Measurements from ENCODE around the gene TMEM117. TPM values are rescaled to one million over a fixed set of nuclear protein-coding genes. Genes with fewer than 3 reads are reported as not detected.
A peak's percentile ranks its signal among the peaks of the same experiment; 100 is the strongest.
"Not testable (repeated sequence)": the region's sequence is repeated elsewhere in the genome, so short reads cannot be mapped to it uniquely, and the experiment has no call there.

TMEM117 gene
- total RNA-seq, 2 experiments from 2014 or later, result 1.4 TPM

- ATAC-seq (no peak), DNase-seq (no peak)
- no peaks in the 10 kb centered on the region for H3K9me3 Mint-ChIP-seq (ENCODE audit: low read depth)
- no peak overlapping the region for H3K4me3 Mint-ChIP-seq
- CTCF ChIA-PET, result interaction anchor here (0.7 kb wide), 1 partner anchor 19 kb away, joined by 5 read pairs; no protein-coding TSS in a partner anchor
- POLR2A ChIA-PET, result interaction anchor here (0.6 kb wide), 1 partner anchor 100 kb away, joined by 6 read pairs; no protein-coding TSS in a partner anchor
- H3K36me3 Mint-ChIP-seq (ENCODE audit: low read depth), result peaks cover 2% of the 10 kb centered on the region
- no peaks in the 10 kb centered on the region for H3K4me1 Mint-ChIP-seq
- intact Hi-C loops (cut with DNase I, micrococcal nuclease), result no loop called here
- no peaks in the 10 kb centered on the region for H3K27me3 Mint-ChIP-seq
- no peak overlapping the region for H3K27ac Mint-ChIP-seq
Measured at GRCh38 chr12:43863770-43864366, 28.0 kb downstream of the TMEM117 start.

GRCh38 chr12:43864557-43864956, 28.7 kb downstream of the TMEM117 start:
- H3K36me3 Mint-ChIP-seq (ENCODE audit: low read depth); DNase-seq; intact Hi-C loops (cut with DNase I, micrococcal nuclease); ATAC-seq; H3K9me3 Mint-ChIP-seq (ENCODE audit: low read depth); H3K27me3 Mint-ChIP-seq; H3K4me3 Mint-ChIP-seq; H3K4me1 Mint-ChIP-seq; H3K27ac Mint-ChIP-seq: not testable (repeated sequence)
- POLR2A ChIA-PET, result interaction anchor here (0.6 kb wide), 1 partner anchor 101 kb away, joined by 6 read pairs; no protein-coding TSS in a partner anchor
- CTCF ChIA-PET, result interaction anchor here (0.7 kb wide), 1 partner anchor 18 kb away, joined by 5 read pairs; no protein-coding TSS in a partner anchor

GRCh38 chr12:43869184-43869583, 33.3 kb downstream of the TMEM117 start:
- Mint-ChIP-seq H3K27ac (no peak overlapping the region), H3K27me3 (no peaks in the 10 kb centered on the region)
- CTCF ChIA-PET, result interaction anchor here (0.6 kb wide), 1 partner anchor 164 kb away, joined by 3 read pairs; no protein-coding TSS in a partner anchor

GRCh38 chr12:43869765-43870164, 33.9 kb downstream of the TMEM117 start:
- intact Hi-C loops (cut with DNase I, micrococcal nuclease); H3K4me1 Mint-ChIP-seq; H3K36me3 Mint-ChIP-seq (ENCODE audit: low read depth); DNase-seq; H3K27ac Mint-ChIP-seq; H3K9me3 Mint-ChIP-seq (ENCODE audit: low read depth); H3K4me3 Mint-ChIP-seq; ATAC-seq; H3K27me3 Mint-ChIP-seq; POLR2A ChIA-PET: not testable (repeated sequence)
- CTCF ChIA-PET, result interaction anchor here (0.6 kb wide), 1 partner anchor 164 kb away, joined by 3 read pairs; no protein-coding TSS in a partner anchor

More at GRCh38 chr12:43869184-43869583, 33.3 kb downstream of the TMEM117 start:
- Mint-ChIP-seq H3K9me3 (ENCODE audit: low read depth) (no peaks in the 10 kb centered on the region), H3K36me3 (ENCODE audit: low read depth) (peaks cover 2% of the 10 kb centered on the region), H3K4me1 (no peaks in the 10 kb centered on the region), H3K4me3 (no peak overlapping the region)
- DNase-seq, result no peak
- no peak for ATAC-seq
- intact Hi-C loops (cut with DNase I, micrococcal nuclease), result no loop called here
- POLR2A ChIA-PET, result no interaction called here

GRCh38 chr12:43871258-43871657, 35.4 kb downstream of the TMEM117 start:
- POLR2A ChIA-PET; H3K9me3 Mint-ChIP-seq (ENCODE audit: low read depth); ATAC-seq; intact Hi-C loops (cut with DNase I, micrococcal nuclease); H3K36me3 Mint-ChIP-seq (ENCODE audit: low read depth); H3K4me1 Mint-ChIP-seq; H3K27ac Mint-ChIP-seq; DNase-seq; H3K4me3 Mint-ChIP-seq; H3K27me3 Mint-ChIP-seq: not testable (repeated sequence)
- CTCF ChIA-PET, result interaction anchor here (1.2 to 2.0 kb wide), 4 partner anchors 11 to 427 kb away, joined by 3 to 6 read pairs (median 4); no protein-coding TSS in a partner anchor

GRCh38 chr12:43872396-43872795, 36.5 kb downstream of the TMEM117 start:
- H3K27me3 Mint-ChIP-seq, result no peaks in the 10 kb centered on the region
- no peak overlapping the region for H3K4me3 Mint-ChIP-seq
- ATAC-seq, result no peak
- no peaks in the 10 kb centered on the region for H3K36me3 Mint-ChIP-seq (ENCODE audit: low read depth)
- POLR2A ChIA-PET, result no interaction called here
- DNase-seq, result no peak
- no peak overlapping the region for H3K27ac Mint-ChIP-seq
- intact Hi-C loops (cut with DNase I, micrococcal nuclease), result no loop called here
- no peaks in the 10 kb centered on the region for H3K9me3 Mint-ChIP-seq (ENCODE audit: low read depth)
- CTCF ChIA-PET, result interaction anchor here (1.0 to 2.0 kb wide), 6 partner anchors 10 to 428 kb away, joined by 3 to 6 read pairs (median 4); no protein-coding TSS in a partner anchor
- H3K4me1 Mint-ChIP-seq, result no peaks in the 10 kb centered on the region

GRCh38 chr12:43878050-43878449, 42.2 kb downstream of the TMEM117 start:
- no peaks in the 10 kb centered on the region for H3K4me1 Mint-ChIP-seq
- no peaks in the 10 kb centered on the region for H3K36me3 Mint-ChIP-seq (ENCODE audit: low read depth)
- no peak overlapping the region for H3K4me3 Mint-ChIP-seq
- H3K27me3 Mint-ChIP-seq, result no peaks in the 10 kb centered on the region
- H3K27ac Mint-ChIP-seq, result no peak overlapping the region
- H3K9me3 Mint-ChIP-seq (ENCODE audit: low read depth), result no peaks in the 10 kb centered on the region
- ATAC-seq (no peak), DNase-seq (no peak)
- intact Hi-C loops (cut with DNase I, micrococcal nuclease), result no loop called here
- POLR2A ChIA-PET, result no interaction called here
- CTCF ChIA-PET, result interaction anchor here (3.0 kb wide), 1 partner anchor 101 kb away, joined by 16 read pairs; no protein-coding TSS in a partner anchor

GRCh38 chr12:43880547-43880946, 44.7 kb downstream of the TMEM117 start:
- Mint-ChIP-seq H3K9me3 (ENCODE audit: low read depth) (no peaks in the 10 kb centered on the region), H3K27ac (no peak overlapping the region), H3K4me1 (no peaks in the 10 kb centered on the region), H3K27me3 (no peaks in the 10 kb centered on the region), H3K4me3 (no peak overlapping the region), H3K36me3 (ENCODE audit: low read depth) (no peaks in the 10 kb centered on the region)
- intact Hi-C loops (cut with DNase I, micrococcal nuclease), result loop anchor here in 1 of 2 experiments (5.0 kb wide), 1 partner anchor 73 kb away; the partner anchor contains the start of gene TWF1
- ChIA-PET POLR2A (no interaction called here), CTCF (interaction anchor here (1.3 kb wide), 1 partner anchor 437 kb away, joined by 3 read pairs; no protein-coding TSS in a partner anchor)
- DNase-seq (no peak), ATAC-seq (no peak)

GRCh38 chr12:43882578-43883178, 46.8 kb downstream of the TMEM117 start:
- peak; percentile 27 for DNase-seq
- peak; percentile 65 for ATAC-seq
- Mint-ChIP-seq H3K4me1 (no peaks in the 10 kb centered on the region), H3K9me3 (ENCODE audit: low read depth) (no peaks in the 10 kb centered on the region), H3K36me3 (ENCODE audit: low read depth) (no peaks in the 10 kb centered on the region), H3K4me3 (no peak overlapping the region), H3K27me3 (no peaks in the 10 kb centered on the region), H3K27ac (no peak overlapping the region)
- POLR2A ChIA-PET, result no interaction called here
- intact Hi-C loops (cut with DNase I, micrococcal nuclease), result loop anchor here (1.0 to 5.0 kb wide), 7 partner anchors 75 to 438 kb away; partner anchors contain the start of genes IRAK4 (in 1 of the 2), PUS7L (in 1 of the 2) and TWF1 (in 1 of the 2)
- CTCF ChIA-PET, result interaction anchor here (0.6 to 2.9 kb wide), 27 partner anchors 8 to 438 kb away, joined by 3 to 38 read pairs (median 5); partner anchors contain the start of genes IRAK4, PUS7L and TWF1

GRCh38 chr12:43883311-43883710, 47.4 kb downstream of the TMEM117 start:
- POLR2A ChIA-PET, result no interaction called here
- ATAC-seq (no peak), DNase-seq (no peak)
- Mint-ChIP-seq H3K4me1 (no peaks in the 10 kb centered on the region), H3K27ac (no peak overlapping the region), H3K4me3 (no peak overlapping the region), H3K27me3 (no peaks in the 10 kb centered on the region), H3K9me3 (ENCODE audit: low read depth) (no peaks in the 10 kb centered on the region), H3K36me3 (ENCODE audit: low read depth) (no peaks in the 10 kb centered on the region)
- CTCF ChIA-PET, result interaction anchor here (0.6 to 2.9 kb wide), 22 partner anchors 8 to 439 kb away, joined by 3 to 38 read pairs (median 4); partner anchors contain the start of genes IRAK4, PUS7L and TWF1
- intact Hi-C loops (cut with DNase I, micrococcal nuclease), result loop anchor here (2.0 to 5.0 kb wide), 3 partner anchors 76 to 439 kb away; partner anchors contain the start of gene TWF1 (in 1 of the 2)

- Mint-ChIP-seq H3K4me3 (no peak overlapping the region), H3K27me3 (no peaks in the 10 kb centered on the region), H3K4me1 (no peaks in the 10 kb centered on the region), H3K27ac (no peak overlapping the region), H3K9me3 (ENCODE audit: low read depth) (no peaks in the 10 kb centered on the region), H3K36me3 (ENCODE audit: low read depth) (no peaks in the 10 kb centered on the region)
- ATAC-seq (no peak), DNase-seq (no peak)
- POLR2A ChIA-PET, result no interaction called here
- intact Hi-C loops (cut with DNase I, micrococcal nuclease), result loop anchor here (2.0 to 5.0 kb wide), 3 partner anchors 76 to 439 kb away; partner anchors contain the start of gene TWF1 (in 1 of the 2)
- CTCF ChIA-PET, result interaction anchor here (0.7 to 2.9 kb wide), 7 partner anchors 9 to 439 kb away, joined by 3 to 38 read pairs (median 6); partner anchors contain the start of gene TWF1
Measured at GRCh38 chr12:43883748-43884147, 47.9 kb downstream of the TMEM117 start.

Measured in activated CD4-positive, alpha-beta T cell treated with anti-CD3 and anti-CD28 coated beads for 36 hours (primary cell).